HG02798 (cell line): ENCODE results near the gene MPDU1.
"Not testable (repeated sequence)": the region's sequence is repeated elsewhere in the genome, so short reads cannot be mapped to it uniquely, and the experiment has no call there.

ENCODE experiments used
- ATAC-seq: cut with Tn5 transposase; IDR thresholded peaks from one replicate; pipeline ENCODE4 v1.9.1; 2021; ENCODE audit warnings: mild to moderate bottlenecking; ENCODE audit not compliant: unreplicated experiment, poor library complexity

The MPDU1 gene

DNA sequence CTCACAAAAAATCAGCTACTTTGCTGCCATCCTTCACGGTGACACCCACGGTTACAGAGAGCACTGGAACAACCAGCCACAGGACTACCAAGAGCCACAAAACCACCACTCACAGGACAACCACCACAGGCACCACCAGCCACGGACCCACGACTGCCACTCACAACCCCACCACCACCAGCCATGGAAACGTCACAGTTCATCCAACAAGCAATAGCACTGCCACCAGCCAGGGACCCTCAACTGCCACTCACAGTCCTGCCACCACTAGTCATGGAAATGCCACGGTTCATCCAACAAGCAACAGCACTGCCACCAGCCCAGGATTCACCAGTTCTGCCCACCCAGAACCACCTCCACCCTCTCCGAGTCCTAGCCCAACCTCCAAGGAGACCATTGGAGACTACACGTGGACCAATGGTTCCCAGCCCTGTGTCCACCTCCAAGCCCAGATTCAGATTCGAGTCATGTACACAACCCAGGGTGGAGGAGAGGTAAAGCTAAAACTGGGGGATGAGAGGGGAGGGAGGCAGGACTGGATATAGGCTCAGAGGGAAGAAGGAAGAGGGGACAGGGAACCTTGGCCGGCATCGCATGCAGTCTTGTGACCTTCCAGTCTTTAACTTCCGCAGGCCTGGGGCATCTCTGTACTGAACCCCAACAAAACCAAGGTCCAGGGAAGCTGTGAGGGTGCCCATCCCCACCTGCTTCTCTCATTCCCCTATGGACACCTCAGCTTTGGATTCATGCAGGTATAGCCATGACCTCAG lies 3.6 kb upstream of the MPDU1 start:
- no peak for ATAC-seq

DNA sequence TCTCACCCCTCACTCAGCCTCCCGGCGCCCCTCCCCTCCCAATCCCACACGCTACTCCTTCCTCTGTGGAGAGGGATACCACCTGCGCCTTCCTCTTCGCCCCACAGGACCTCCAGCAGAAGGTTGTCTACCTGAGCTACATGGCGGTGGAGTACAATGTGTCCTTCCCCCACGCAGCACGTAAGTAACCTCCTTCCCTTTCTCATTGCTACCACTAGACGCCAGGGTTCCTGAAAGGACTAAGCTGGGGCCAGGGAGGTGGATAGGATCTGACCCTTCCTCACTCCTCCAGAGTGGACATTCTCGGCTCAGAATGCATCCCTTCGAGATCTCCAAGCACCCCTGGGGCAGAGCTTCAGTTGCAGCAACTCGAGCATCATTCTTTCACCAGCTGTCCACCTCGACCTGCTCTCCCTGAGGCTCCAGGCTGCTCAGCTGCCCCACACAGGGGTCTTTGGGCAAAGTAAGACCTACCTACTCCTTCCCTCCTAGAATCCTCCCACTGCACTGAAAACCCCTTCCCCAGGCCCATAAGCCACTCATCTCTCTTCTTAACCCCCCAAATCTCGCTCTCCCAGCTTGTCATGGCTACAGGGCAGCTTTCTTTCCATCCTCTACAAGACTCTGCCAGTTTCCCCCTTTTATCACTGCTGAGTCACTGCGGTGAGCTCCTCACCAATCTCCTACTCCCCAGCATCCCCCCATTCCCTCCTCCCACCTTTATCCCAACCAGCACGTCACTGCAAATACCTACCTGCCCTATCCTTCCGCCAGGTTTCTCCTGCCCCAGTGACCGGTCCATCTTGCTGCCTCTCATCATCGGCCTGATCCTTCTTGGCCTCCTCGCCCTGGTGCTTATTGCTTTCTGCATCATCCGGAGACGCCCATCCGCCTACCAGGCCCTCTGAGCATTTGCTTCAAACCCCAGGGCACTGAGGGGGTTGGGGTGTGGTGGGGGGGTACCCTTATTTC lies 2.8 kb upstream of the MPDU1 start:
- no peak for ATAC-seq

DNA sequence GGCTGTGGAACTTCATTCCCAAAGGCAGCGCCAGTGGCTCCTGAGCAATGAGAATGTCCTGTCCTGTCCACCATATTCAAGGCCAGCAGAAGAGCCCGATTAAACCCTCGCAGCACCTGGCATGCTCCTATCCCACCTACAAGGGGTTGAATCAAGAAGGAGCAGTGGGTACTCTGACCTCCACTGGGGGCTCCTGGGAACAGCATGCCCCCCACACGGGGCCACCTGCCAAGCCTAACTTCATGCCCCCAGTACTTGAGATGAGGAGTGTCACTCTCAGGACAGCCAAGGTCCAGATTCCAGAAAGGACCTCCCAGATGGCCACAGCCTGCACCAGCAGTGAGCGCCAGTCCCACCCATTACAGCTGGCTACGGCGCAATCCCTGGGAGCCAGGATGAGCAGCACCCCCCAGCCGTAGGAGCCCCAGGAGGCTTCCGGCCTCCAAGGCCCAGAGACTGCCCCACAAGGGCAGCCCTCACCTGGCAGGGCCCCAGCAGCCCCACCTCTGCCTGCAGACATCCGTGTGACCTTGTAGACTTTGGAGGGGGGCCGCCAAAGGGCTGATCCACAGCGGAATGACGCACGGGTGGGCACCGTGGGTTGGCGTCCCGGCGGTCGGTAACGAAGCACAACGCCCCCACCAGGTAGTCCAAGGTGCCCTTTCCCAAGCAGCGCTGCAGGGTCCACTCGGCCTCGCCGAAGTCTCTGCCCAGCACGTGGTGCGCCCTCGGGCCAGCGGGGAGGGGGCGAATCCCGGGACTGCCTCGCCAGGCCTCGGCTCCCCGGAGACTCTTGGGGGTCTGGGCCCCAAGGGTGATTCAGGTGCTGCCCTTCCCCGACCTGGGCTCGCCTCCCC lies 1.0 kb upstream of the MPDU1 start:
- no peak for ATAC-seq

DNA sequence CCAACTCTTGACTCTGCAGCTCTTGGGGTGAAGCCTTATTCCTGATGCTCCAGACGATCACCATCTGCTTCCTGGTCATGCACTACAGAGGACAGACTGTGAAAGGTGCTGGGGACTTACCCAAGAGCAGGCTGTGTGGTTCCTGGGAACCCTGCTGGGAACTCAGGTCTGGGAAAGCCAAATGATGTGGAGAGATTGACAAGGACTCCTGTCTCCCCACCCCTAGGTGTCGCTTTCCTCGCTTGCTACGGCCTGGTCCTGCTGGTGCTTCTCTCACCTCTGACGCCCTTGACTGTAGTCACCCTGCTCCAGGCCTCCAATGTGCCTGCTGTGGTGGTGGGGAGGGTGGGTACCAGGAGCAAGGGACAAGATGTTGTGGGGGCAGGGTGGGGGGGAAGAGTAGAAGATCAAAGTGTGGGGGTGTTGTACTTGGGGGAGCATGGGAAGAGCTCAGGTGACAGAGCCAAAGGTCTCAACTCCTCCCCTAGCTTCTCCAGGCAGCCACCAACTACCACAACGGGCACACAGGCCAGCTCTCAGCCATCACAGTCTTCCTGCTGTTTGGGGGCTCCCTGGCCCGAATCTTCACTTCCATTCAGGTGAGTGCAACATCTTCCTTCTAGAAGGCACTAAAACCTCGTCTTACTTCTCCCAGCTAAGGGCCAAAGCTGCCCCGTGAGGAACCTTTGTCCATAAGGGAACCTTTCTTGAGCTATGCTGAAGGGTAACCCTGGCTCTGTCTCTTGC lies 3.2 kb downstream of the MPDU1 start:
- no peak for ATAC-seq

DNA sequence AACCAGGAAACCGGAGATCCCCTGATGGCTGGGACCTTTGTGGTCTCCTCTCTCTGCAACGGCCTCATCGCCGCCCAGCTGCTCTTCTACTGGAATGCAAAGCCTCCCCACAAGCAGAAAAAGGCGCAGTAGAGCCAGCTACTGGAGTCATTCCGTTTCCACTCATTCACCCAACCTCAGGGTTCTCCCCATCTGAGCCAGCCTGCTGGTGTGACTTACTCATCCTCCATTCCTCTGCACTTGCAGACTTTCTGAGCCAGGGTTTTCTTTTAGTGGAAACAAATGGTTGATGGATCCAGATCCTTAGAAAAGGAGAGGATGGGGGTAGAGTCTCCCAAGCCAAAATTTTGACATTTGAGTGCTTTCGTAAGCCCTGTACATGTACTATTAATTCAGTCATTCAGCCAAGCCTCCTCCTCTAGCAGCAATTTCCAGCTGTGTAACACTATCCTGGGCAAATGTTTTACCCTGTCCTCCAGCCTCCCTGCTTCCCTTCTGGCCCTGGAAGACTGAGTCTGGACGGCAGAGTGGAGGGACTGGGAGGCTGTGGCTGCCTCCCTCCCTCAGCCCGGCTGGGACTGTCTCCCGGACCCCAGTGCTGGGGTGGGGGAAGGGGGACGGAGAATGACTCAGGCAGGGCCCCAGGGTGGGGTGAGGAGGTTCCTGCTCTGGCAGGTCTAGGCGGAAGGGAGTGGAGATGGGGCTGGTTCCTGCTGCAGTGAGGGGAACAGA lies 3.9 kb downstream of the MPDU1 start:
- no peak for ATAC-seq

DNA sequence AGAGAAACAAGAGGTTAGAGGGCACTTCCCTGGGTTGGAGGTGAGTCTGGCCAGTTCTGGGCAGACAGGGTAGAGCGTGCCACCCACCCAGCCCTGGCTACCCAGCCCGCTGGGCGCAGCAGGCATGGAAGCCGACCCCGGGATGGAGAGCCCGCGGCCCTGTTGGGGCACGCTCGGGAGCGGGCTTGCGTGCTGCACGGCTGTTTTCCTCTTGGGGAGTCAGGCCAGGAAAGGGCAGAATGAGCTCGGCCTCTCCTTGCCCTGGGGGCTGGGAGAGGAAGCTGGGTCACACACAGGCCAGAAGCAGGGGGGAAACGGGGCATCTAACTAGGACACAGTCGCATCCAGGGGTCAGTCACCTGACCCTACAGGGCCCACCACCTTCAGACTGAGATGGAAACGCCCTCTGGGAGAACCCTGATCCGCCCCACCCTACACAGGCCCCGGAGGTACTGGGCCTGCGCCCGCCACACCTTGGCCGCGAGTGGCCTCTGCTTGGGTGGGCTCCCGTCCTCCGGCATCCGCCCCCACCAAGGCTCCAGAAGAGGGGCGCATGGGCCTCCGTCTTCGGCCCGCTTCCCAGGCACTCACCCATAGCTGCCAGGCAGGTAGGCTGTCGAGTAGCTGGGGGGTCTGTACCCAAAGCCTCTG lies 5.0 kb downstream of the MPDU1 start:
- ATAC-seq, result no peak

DNA sequence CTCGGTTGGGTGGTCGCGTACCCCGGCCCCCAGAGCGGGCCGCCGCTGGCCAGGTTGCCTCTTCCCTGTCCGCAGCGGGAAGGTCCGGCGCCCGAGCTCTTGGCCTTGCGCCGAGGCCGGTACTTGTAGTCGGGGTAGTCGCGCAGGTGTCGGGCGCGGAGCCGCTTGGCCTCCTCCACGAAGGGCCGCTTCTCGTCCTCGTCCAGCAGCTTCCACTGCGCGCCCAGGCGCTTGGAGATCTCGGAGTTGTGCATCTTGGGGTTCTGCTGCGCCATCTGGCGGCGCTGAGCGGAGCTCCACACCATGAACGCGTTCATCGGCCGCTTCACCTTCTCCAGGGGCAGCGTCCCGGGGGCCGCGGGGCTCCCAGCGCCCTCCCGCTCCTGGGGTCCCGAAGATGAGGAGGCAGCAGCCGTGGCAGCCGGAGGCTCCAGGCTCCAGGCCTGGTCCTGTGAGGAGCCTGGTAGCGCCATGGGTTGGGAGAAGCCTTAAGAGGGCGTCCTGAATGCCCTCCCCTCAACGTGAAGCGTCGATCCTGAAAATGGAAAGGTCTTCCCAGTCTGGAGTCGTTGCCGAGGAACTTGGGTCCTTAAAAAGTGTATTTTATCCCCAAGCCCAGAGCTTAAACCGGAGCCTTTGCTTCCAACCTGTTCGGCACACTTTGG lies 5.7 kb downstream of the MPDU1 start:
- ATAC-seq, result peak; percentile 50

DNA sequence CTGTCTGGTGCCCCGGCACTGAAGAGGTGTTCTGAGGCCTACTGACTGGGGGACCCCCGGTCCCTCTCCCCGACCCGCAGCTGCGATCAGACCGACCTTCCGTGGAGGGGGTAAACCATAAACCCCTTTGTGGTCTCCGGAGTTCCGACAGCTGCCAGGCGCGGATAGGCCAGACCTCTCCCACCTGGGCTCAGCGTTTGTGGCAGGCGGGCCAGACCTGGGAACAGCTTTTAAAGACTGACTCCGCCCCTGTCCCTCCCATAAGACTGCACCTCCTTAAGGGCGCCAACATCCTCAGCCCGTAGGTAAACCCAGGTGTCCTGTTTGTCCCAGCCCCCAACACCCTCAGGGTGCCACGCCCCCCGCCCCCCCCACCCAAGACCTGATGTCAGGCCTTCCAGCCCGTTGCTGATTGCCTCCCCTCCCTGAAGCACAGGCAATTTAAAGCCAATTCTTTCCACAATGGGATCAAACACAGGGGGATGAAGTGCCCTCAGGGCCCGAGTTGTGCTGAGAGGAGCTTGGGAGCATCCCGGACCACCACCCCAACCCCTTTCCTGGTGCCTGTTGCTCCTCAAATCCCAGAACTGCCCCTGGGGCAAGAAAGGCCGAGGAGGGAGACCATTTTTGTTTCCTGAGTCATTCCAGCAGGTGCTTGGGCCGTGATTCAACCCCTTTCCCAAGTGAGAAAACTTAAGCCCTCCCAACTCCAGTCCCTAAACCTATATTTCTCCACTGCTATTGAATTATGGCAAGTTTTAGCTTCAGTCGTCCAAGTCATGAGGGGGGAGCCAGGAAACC lies 6.4 kb downstream of the MPDU1 start, which contains the start of gene SOX15:
Gene SOX15 (minus strand): TSS at position 204 of the 801 bp plus-strand sequence. CDS start 418 bp downstream, outside the sequence.
- no peak for ATAC-seq

DNA sequence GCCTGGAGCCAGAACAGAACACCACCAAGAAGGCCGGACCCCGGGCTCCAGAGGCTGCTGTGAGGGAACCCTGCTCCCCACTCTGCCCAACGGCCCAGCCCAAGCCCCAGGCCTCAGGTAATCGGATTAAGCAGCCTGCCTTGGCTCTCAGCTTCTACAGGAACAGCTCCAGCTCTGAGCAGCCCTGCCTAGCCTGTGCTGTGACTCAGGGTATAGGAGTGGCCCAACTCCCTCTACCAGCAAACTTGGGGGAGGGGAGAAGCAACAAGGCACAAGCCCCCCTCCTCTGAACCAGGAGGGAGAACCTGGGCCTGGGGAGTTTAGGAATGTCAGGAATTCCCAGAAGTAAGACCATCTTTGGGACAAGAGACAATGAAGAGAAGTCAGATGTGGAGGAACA lies 7.1 kb downstream of the MPDU1 start:
- no peak for ATAC-seq

DNA sequence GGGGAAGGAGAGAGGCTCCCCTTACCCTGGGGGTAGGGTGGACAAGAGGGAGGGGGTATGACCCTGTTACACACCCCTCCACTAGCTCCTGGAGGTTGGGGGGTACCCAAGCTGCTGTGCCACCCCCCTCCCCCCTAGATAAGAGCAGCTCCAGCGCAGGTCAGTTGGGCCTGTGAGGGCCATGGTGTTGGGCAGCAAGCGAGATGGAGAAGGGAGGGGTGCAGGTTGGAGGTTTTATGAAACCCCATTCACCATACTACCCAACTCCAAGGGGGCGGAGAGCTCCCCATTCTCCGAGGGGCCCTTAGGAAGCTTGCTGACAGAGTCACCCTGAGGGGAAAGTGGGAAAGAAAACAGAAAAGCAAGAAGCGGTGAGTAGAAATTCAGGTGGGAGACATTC lies 7.9 kb downstream of the MPDU1 start:
- ATAC-seq, result no peak

DNA sequence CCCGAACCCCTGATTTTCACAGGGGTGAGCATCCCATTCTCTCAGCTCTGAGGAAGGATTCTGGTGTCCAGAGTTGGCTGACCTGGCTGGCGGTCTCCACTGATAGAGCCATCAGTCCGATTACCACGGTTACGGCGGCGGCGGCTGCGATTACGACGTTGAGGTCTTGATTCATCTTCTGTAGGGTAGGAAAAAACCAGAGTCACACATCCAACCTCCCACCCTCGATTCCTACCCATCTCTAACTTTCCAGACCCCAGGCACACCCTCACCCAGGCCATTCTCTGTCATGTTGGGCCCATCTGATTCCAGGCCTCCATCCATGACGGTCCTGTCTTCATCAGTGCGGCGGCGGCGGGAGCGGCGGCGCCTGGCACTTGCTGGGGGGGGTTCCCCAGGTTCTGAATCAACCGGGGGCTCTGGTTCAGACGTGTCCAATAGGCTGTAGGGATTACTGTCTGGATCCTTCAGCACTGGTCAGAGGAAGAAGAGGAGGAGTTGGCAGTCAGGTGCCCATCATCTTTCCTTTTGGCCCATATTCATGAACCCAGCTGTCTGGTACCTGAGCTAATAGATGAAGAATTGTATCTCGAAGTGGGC lies 8.9 kb downstream of the MPDU1 start:
- no peak for ATAC-seq

DNA sequence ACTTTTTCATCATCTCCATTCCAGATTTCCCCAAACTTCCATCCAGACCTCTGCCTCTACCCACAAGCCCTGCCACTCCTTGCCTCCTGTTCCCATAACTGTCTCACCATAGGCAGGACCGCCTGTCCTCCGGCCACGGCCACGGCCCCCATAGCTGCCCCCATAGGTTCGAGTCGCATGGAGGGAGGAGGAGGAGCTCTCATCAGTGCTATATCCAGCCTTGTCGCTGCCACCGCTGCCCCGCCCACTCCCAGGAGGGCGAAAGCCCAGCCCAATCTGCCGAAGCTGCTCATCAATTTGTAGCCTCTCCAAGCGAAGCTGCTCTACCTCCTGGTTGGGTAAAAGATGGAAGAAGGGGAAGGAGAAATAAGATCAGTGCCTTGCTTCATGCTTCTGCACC lies 9.6 kb downstream of the MPDU1 start:
- no peak for ATAC-seq

DNA sequence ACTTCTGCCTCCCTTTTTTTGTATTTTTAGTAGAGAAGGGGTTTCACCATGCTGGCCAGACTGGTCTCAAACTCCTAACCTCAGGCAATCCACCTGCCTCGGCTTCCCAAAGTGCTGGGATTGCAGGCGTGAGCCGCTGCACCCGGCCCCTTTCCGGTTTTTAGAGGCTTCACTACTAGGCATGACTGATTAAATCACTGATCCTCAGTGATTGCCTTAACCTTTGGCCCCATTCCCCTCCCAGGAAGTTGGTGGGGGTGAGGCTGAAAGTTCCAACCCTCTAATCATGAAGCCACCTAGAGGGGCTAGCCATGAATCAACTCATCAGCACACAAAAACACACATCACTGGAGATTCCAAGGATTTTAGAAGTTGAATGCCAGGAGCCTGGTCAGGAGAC lies 13.9 kb downstream of the MPDU1 start:
- not testable (repeated sequence) for ATAC-seq

DNA sequence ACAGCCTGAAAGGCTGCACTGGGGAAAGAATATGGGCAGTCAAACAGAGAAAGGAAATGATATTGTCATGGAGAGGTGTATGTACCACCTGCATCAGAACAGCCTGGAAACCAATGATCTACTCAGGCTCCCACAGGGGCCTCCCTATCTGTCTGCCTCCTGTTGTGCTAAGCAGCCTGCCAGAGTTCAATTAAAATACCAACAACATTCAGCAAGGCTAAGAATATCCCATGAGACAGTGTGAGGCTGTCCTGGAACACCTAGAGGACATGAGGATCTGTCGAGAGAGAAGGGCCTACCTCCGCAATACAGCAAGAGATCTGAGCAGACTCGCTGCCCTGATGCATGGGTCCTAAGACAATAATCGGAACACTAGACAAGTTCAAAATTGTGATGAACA lies 22.6 kb downstream of the MPDU1 start:
- no peak for ATAC-seq

DNA sequence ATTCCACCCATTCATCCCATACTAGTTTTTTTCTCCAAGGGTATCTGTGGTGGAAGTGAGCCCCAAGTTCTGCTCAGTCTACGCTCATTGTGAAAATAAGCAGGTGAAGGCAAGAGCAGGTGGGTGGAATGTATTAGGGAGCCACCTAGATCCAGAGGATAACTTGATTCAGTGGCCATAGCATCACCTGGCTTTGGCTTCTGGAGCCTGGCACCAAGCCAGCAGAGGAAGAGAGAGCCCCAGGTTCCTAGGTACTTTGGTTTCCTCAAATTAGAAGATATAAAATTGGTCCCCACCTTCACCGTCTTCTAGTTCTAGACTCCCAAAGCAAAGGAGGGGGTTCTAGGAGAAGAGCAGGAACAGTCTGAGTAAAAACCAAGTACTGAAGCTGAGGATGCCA lies 27.0 kb downstream of the MPDU1 start:
- no peak for ATAC-seq

DNA sequence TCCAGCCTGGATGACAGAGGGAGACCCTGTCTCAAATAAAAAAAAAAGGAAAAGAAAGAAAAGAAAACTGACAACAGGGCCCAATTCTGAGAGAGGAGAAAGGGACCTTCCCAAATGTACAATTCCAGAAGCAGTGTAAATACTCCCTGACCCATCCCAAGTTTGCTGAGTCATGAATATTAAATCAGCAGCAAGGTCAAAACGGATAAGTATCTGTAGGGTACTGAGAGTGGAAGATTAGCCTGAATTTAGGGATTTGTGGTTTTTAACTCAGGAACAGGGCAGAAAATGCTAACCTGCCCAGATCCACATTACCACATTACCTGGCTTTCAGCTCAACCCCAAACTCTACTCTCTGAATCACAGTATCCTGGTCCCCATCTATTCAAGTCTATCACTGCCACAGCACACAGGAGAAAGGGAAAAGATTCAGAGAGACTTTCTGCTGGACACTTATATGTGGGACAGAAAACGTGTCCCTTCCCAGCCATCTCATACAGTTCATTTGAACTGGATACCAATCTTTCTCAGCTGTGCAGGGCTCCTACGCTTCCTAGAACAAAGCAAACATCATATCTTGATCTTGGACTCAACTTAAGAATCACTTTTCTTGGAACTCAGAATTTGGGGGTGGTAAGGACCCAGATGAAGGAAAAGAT lies 28.1 kb downstream of the MPDU1 start:
- no peak for ATAC-seq
